Muscle layer of duodenum (tissue), 2 donors: ENCODE data around the gene CYP4A11.
"Not testable (repeated sequence)": the region's sequence is repeated elsewhere in the genome, so short reads cannot be mapped to it uniquely, and the experiment has no call there.

Source experiments
- H3K27ac ChIP-seq: one replicate; pipeline ENCODE4 v1.7.0; 2013; ENCODE audit warnings: mild to moderate bottlenecking, low read length
- H3K27me3 ChIP-seq: one replicate; pipeline ENCODE4 v1.7.0; 2013; ENCODE audit warnings: low read depth, mild to moderate bottlenecking, control low read depth, low read length
- H3K36me3 ChIP-seq, 2 donors: one replicate each; pipeline ENCODE4 v1.7.0; 2013; ENCODE audit warnings: low read length in 2 of 2, control low read depth in 1 of 2, mild to moderate bottlenecking in 1 of 2; ENCODE audit not compliant: insufficient read depth in 2 of 2, control insufficient read depth in 1 of 2
- H3K4me1 ChIP-seq, 2 donors: one replicate each; pipeline ENCODE4 v1.7.0; 2013; ENCODE audit warnings: low read length in 2 of 2, mild to moderate bottlenecking in 2 of 2, control low read depth in 1 of 2, moderate library complexity in 1 of 2; ENCODE audit not compliant: insufficient read depth in 2 of 2, control insufficient read depth in 1 of 2
- H3K4me3 ChIP-seq, 2 donors: one replicate each; pipeline ENCODE4 v1.7.0; 2013; ENCODE audit warnings: low read length in 2 of 2, low read depth in 1 of 2, mild to moderate bottlenecking in 1 of 2
- H3K9me3 ChIP-seq, 2 donors: one replicate each; pipeline ENCODE4 v1.7.0; 2013; ENCODE audit warnings: low read length in 2 of 2, control low read depth in 1 of 2, mild to moderate bottlenecking in 1 of 2; ENCODE audit not compliant: control insufficient read depth in 1 of 2
- donor health status: healthy.

The CYP4A11 gene

GRCh38 chr1:46900401-46900800 lies 40.9 kb downstream of the CYP4A11 start:
- no peak overlapping the region for H3K27ac ChIP-seq
- H3K36me3 ChIP-seq: no peaks in the 10 kb centered on the region
- H3K4me3 ChIP-seq: no peak overlapping the region
- H3K27me3 ChIP-seq: no peaks in the 10 kb centered on the region
- H3K4me1 ChIP-seq: no peaks in the 10 kb centered on the region
- H3K9me3 ChIP-seq: no peaks in the 10 kb centered on the region

- H3K4me3 ChIP-seq, H3K36me3 ChIP-seq, H3K27ac ChIP-seq, H3K4me1 ChIP-seq, H3K27me3 ChIP-seq, H3K9me3 ChIP-seq: not testable (repeated sequence)
Observed at GRCh38 chr1:46881656-46882055, 59.6 kb downstream of the CYP4A11 start.
